OCI-LY7 (cell line): ENCODE results near the gene B3GALT5.

Experiments used
- CTCF ChIP-seq: fragments of 200-600 bp; sonication (generic); conservative IDR thresholded peaks from 2 replicates; pipeline ENCODE4 v1.5.1; 2014; ENCODE audit warnings: mild to moderate bottlenecking, antibody characterized with exemption, low read length, moderate library complexity, mixed read lengths
- EZH2phosphoT487 ChIP-seq: fragments of 200-600 bp; sonication (generic); IDR thresholded peaks from 2 replicates; pipeline ENCODE4 v1.6.1; 2018; ENCODE audit warnings: low read depth, borderline replicate concordance, mild to moderate bottlenecking, mixed run types, antibody characterized with exemption, low read length, moderate library complexity, mixed read lengths

DNA sequence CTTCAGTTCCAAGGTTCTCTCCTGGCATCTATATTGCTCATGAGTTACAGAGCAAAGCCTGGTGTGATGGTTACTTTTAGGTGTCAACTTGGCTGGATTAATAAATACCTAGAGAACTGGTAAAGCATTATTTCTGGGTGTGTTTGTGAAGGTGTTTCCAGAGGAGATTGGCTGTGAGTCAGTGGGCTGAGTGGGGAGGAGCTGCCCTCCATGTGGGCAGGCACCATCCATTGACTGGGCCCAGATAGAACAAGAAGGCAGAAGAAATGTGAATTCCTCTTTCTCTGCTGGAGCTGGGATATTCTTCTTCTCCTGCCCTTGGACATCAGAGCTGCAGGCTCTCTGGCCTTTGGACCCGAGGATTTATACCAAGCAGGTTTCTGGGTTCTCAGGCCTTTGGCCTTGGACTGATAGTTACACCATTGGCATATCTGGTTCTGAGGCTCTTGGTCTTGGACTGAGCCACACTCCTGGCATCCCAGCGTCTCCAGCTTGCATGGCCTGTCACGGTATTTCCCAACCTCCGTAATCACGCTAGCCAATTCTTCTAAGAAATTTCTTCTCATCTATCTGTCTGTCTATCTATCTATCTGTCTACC, 44.5 kb downstream of the B3GALT5 start:
- TF ChIP-seq CTCF (no peak), EZH2phosphoT487 (no peak)
